ENCODE measurements around the gene PRB4.
"Not testable (repeated sequence)": the region's sequence is repeated elsewhere in the genome, so short reads cannot be mapped to it uniquely, and the experiment has no call there.

The PRB4 gene

GRCh38 chr12:11310336-11310735 is at the start of gene PRB4:
TSS of gene PRB4 (minus strand) at chr12:11310436. CDS start at chr12:11310398, 38 bp downstream.
- DNase-seq (ENCODE audit: low read depth in 1 of 2, low spot score in 1 of 2), result no peak
- TF ChIP-seq JUND (IDR thresholded peaks at IDR 0.05; ENCODE audit: low read depth), result no peak
- in situ Hi-C loops (cut with HindIII; ENCODE audit: low pct_unique_long_range_greater_than_20kb, low sequenced_read_pairs), result no loop called here

DNA sequence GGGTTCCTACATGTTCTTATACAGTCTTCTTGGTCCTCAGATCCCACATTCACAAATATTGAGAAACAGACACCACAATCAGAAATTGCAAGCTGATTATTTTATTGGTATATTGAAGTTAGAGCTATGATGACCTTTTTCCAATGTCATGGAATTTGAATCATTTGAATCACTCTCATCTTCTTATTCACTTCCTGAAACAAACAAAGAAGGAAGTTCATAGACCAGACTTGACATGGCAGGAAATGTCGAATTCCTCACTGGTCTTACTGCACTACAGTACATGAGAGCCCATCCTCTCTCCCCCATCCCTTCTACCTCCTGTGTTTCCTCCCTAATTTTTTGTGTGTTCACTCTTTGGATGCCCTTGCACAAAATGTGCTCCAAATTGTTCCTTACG is 41.5 kb upstream of the PRB4 start:
- DNase-seq (ENCODE audit: low read depth in 1 of 2, low spot score in 1 of 2); in situ Hi-C loops (cut with HindIII; ENCODE audit: low pct_unique_long_range_greater_than_20kb, low sequenced_read_pairs): not testable (repeated sequence)

GRCh38 chr12:11348439-11348838 is 38.2 kb upstream of the PRB4 start:
- in situ Hi-C loops (cut with HindIII; ENCODE audit: low pct_unique_long_range_greater_than_20kb, low sequenced_read_pairs), result no loop called here
- DNase-seq (ENCODE audit: low read depth in 1 of 2, low spot score in 1 of 2), result no peak
- no peak for TF ChIP-seq JUND (IDR thresholded peaks at IDR 0.05; ENCODE audit: low read depth)

DNA sequence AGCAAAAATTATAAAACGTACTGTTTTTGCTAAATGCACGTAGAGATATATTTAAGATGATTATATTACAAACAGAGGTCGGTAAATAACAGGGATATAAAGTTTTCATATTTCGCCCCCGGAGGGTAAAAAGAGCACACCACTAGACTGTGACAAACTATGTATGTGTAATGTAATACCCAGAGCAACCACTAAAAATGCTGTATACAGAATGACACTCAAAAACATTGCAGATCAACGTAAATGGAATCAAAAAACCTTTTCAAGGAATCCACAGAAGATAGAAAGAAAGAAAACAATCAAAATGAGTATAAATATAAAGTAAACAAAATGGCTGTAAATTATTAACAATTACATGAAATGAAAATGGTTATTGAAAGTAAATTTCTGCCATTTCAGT is 37.6 kb upstream of the PRB4 start:
- TF ChIP-seq JUND (IDR thresholded peaks at IDR 0.05; ENCODE audit: low read depth), result no peak
- in situ Hi-C loops (cut with HindIII; ENCODE audit: low pct_unique_long_range_greater_than_20kb, low sequenced_read_pairs), result no loop called here
- no peak for DNase-seq (ENCODE audit: low read depth in 1 of 2, low spot score in 1 of 2)

DNA sequence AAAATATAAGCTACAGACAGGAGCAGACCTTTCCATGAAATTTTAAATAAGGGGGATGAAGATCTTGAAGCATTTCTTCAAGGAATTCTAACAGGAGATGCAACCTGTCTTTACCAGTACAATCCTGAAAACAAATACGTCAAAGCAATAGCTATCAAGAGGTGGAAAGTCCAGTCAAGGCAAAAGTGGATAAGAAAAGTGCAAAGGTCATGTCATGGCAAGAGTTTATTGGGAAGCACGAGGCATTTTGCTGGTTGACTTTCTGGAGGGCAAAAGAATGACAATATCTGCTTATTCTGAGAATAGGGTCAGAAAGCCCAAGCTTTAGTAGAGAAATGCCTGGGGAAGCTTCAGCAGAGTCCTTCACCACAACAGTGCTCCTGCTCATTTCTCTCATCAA is 34.3 kb upstream of the PRB4 start:
- no peak for DNase-seq (ENCODE audit: low read depth in 1 of 2, low spot score in 1 of 2)
- no peak for TF ChIP-seq JUND (IDR thresholded peaks at IDR 0.05; ENCODE audit: low read depth)
- in situ Hi-C loops (cut with HindIII; ENCODE audit: low pct_unique_long_range_greater_than_20kb, low sequenced_read_pairs), result no loop called here

- TF ChIP-seq JUND (IDR thresholded peaks at IDR 0.05; ENCODE audit: low read depth), result no peak
- DNase-seq (ENCODE audit: low read depth in 1 of 2, low spot score in 1 of 2), result no peak
- in situ Hi-C loops (cut with HindIII; ENCODE audit: low pct_unique_long_range_greater_than_20kb, low sequenced_read_pairs), result no loop called here
These were observed 14.2 kb upstream of the PRB4 start for GRCh38 chr12:11324426-11324825.

- no peak for TF ChIP-seq JUND (IDR thresholded peaks at IDR 0.05; ENCODE audit: low read depth)
- no peak for DNase-seq (ENCODE audit: low read depth in 1 of 2, low spot score in 1 of 2)
- in situ Hi-C loops (cut with HindIII; ENCODE audit: low pct_unique_long_range_greater_than_20kb, low sequenced_read_pairs), result no loop called here
These were observed 11.7 kb upstream of the PRB4 start for GRCh38 chr12:11321980-11322379.

- no peak for TF ChIP-seq JUND (IDR thresholded peaks at IDR 0.05; ENCODE audit: low read depth)
- in situ Hi-C loops (cut with HindIII; ENCODE audit: low pct_unique_long_range_greater_than_20kb, low sequenced_read_pairs), result no loop called here
- DNase-seq (ENCODE audit: low read depth in 1 of 2, low spot score in 1 of 2), result no peak
These were observed 3.1 kb downstream of the PRB4 start for GRCh38 chr12:11307143-11307542.

GRCh38 chr12:11273449-11273848 is 36.8 kb downstream of the PRB4 start:
- no peak for DNase-seq (ENCODE audit: low read depth in 1 of 2, low spot score in 1 of 2)
- in situ Hi-C loops (cut with HindIII; ENCODE audit: low pct_unique_long_range_greater_than_20kb, low sequenced_read_pairs), result no loop called here
- TF ChIP-seq JUND (IDR thresholded peaks at IDR 0.05; ENCODE audit: low read depth), result no peak

GRCh38 chr12:11269607-11270006 is 40.6 kb downstream of the PRB4 start, which contains the start of gene PRB3:
TSS of gene PRB3 (minus strand) at chr12:11269707. CDS start at chr12:11269669, 38 bp downstream.
- no peak for TF ChIP-seq JUND (IDR thresholded peaks at IDR 0.05; ENCODE audit: low read depth)
- DNase-seq (ENCODE audit: low read depth in 1 of 2, low spot score in 1 of 2), result no peak
- in situ Hi-C loops (cut with HindIII; ENCODE audit: low pct_unique_long_range_greater_than_20kb, low sequenced_read_pairs), result no loop called here

GRCh38 chr12:11264501-11264900 is 45.7 kb downstream of the PRB4 start:
- TF ChIP-seq JUND (IDR thresholded peaks at IDR 0.05; ENCODE audit: low read depth), result no peak
- in situ Hi-C loops (cut with HindIII; ENCODE audit: low pct_unique_long_range_greater_than_20kb, low sequenced_read_pairs), result no loop called here
- no peak for DNase-seq (ENCODE audit: low read depth in 1 of 2, low spot score in 1 of 2)
